B cell (primary cell): ENCODE measurements around the gene NPC2. TPM values are rescaled to one million over a fixed set of nuclear protein-coding genes. Genes with fewer than 3 reads are reported as not detected.

Experiments used
- ATAC-seq: fragments of 200-7000 bp; cut with Tn5 transposase; one replicate; pipeline ENCODE4 v1.10.0; 2021; ENCODE audit warnings: low read depth, mild to moderate bottlenecking, moderate number of reproducible peaks, moderate library complexity
- CTCF ChIA-PET: fragments of 350-600 bp; sonication (Branson Sonifier 250); formaldehyde crosslinking; loops from one replicate; lab custom pipeline; 2021; ENCODE audit warnings: antibody characterized with exemption, inconsistent platforms; lab: Charles Lee
- POLR2A ChIA-PET: fragments of 350-600 bp; sonication (Branson Sonifier 250); formaldehyde crosslinking; loops from one replicate; lab custom pipeline; 2021; ENCODE audit warnings: antibody characterized with exemption; lab: Charles Lee
- DNase-seq: peaks from one replicate; pipeline ENCODE4 v3.0.0; 2013
- H2AFZ ChIP-seq: 2 replicates; pipeline ENCODE4 v1.6.1; 2012; ENCODE audit warnings: mild to moderate bottlenecking, low read depth, low read length; ENCODE audit not compliant: insufficient read depth, poor library complexity, severe bottlenecking
- H3K27ac ChIP-seq, 2 donors: 1 replicate in 1 of 2; 2 replicates in 1 of 2; pipeline ENCODE4 v1.5.1; 2012 to 2013; ENCODE audit warnings: low read length in 2 of 2, mild to moderate bottlenecking in 2 of 2, moderate library complexity in 1 of 2
- H3K27me3 ChIP-seq, 4 experiments: fragments of 200-600 bp in 1 of 4; sonication (generic) in 1 of 4; replicated peaks in 1 of 4; 1 replicate in 2 of 4; 2 replicates in 2 of 4; pipeline versions ENCODE4 v1.6.1 to v1.7.0; 2013 to 2016; ENCODE audit warnings: low read length in 3 of 4, mild to moderate bottlenecking in 2 of 4, mixed read lengths in 1 of 4, moderate library complexity in 1 of 4; ENCODE audit not compliant: insufficient read depth in 4 of 4, control insufficient read depth in 3 of 4; ENCODE audit errors: control extremely low read depth in 1 of 4
- H3K36me3 ChIP-seq, 2 experiments: replicated peaks in 1 of 2; 1 replicate in 1 of 2; 2 replicates in 1 of 2; pipeline versions ENCODE4 v1.6.1 to v1.7.1; 2013; ENCODE audit warnings: low read length in 1 of 2; ENCODE audit not compliant: insufficient read depth in 2 of 2, control insufficient read depth in 1 of 2; ENCODE audit errors: control extremely low read depth in 1 of 2, extremely low read depth in 1 of 2
- H3K4me1 ChIP-seq, 2 donors: fragments of 200-600 bp in 1 of 2; sonication (generic) in 1 of 2; 1 replicate in 1 of 2; 2 replicates in 1 of 2; pipeline versions ENCODE4 v1.5.1 to v1.6.1; 2013 to 2017; ENCODE audit warnings: low read length in 2 of 2; ENCODE audit not compliant: control insufficient read depth in 2 of 2, insufficient read depth in 2 of 2
- H3K4me2 ChIP-seq: replicated peaks from 2 replicates; pipeline ENCODE3; 2012; ENCODE audit warnings: mild to moderate bottlenecking, low read depth, low read length; ENCODE audit not compliant: poor library complexity, severe bottlenecking
- H3K4me3 ChIP-seq, 5 experiments: fragments of 200-600 bp in 1 of 5; sonication (generic) in 1 of 5; 1 replicate in 3 of 5; 2 replicates in 2 of 5; pipeline versions ENCODE4 v1.5.1 to v1.7.0; 2011 to 2016; ENCODE audit warnings: low read length in 4 of 5, mild to moderate bottlenecking in 4 of 5, low read depth in 2 of 5, control low read depth in 1 of 5, moderate library complexity in 1 of 5; ENCODE audit not compliant: insufficient read depth in 1 of 5; ENCODE audit errors: control extremely low read depth in 1 of 5, extremely low read depth in 1 of 5
- H3K79me2 ChIP-seq: fragments of 200-600 bp; sonication (generic); one replicate; pipeline ENCODE4 v1.6.0; 2016; ENCODE audit warnings: low read length; ENCODE audit not compliant: control insufficient read depth, insufficient read depth
- H3K9ac ChIP-seq: fragments of 200-600 bp; sonication (generic); 2 replicates; pipeline ENCODE4 v1.6.1; 2017; ENCODE audit warnings: mild to moderate bottlenecking, low read length, moderate library complexity
- H3K9me3 ChIP-seq, 3 donors: one replicate each; pipeline versions ENCODE4 v1.6.1 to v1.7.1; 2013; ENCODE audit warnings: low read length in 2 of 3; ENCODE audit not compliant: control insufficient read depth in 2 of 3, insufficient read depth in 1 of 3; ENCODE audit errors: control extremely low read depth in 1 of 3
- H4K20me1 ChIP-seq: 2 replicates; pipeline ENCODE4 v1.6.0; 2012; ENCODE audit warnings: mild to moderate bottlenecking, low read length; ENCODE audit not compliant: insufficient read depth, control insufficient read depth, poor library complexity, severe bottlenecking
- H3K27ac Mint-ChIP-seq: one replicate; pipeline ENCODE4 v1.8.0; 2021; ENCODE audit warnings: mixed read lengths
- H3K27me3 Mint-ChIP-seq: one replicate; pipeline ENCODE4 v1.8.0; 2021; ENCODE audit warnings: mixed read lengths
- H3K4me1 Mint-ChIP-seq: one replicate; pipeline ENCODE4 v1.8.0; 2021; ENCODE audit warnings: mixed read lengths
- H3K4me3 Mint-ChIP-seq: one replicate; pipeline ENCODE4 v1.8.0; 2021; ENCODE audit warnings: mixed read lengths
- H3K9me3 Mint-ChIP-seq: one replicate; pipeline ENCODE4 v1.8.0; 2022; ENCODE audit warnings: mixed read lengths; ENCODE audit not compliant: insufficient read depth
- EZH2 ChIP-seq: IDR thresholded peaks from 2 replicates; pipeline ENCODE4 v1.6.1; 2012; ENCODE audit warnings: borderline replicate concordance, low read depth, mild to moderate bottlenecking, moderate library complexity, low read length; ENCODE audit not compliant: insufficient read depth, poor library complexity, severe bottlenecking
- WGBS: methylation state at CpG from one replicate; pipeline ENCODE4 v1.1.5; 2013; ENCODE audit warnings: missing lambda C conversion rate; ENCODE audit not compliant: insufficient coverage; 5-methylcytosine and 5-hydroxymethylcytosine counted together
- intact Hi-C: fragments of 100-400 bp; cut with micrococcal nuclease; formaldehyde crosslinking; loops from one replicate; pipeline ENCODE4 v1.10.0; 2022
- polyA plus RNA-seq: library from polyadenylated mRNA; depleted of rRNA; stranded (reverse); fragments of >200 nt; gene quantifications from 2 replicates; pipeline ENCODE4 v1.2.3, GENCODE V29; 2012
- total RNA-seq, 2 donors: library from RNA; stranded (reverse); fragments of 120-200 nt in 1 of 2; gene quantifications; 1 replicate in 1 of 2; 2 replicates in 1 of 2; pipeline versions ENCODE4 v1.2.3 to v1.2.4, GENCODE V29; 2013 to 2022
- TF ChIP-seq, protein P1 (sequence below): fragments of 200-600 bp; IDR thresholded peaks from one replicate; pipeline ENCODE4 v1.8.0; 2022; ENCODE audit warnings: antibody characterized with exemption, mild to moderate bottlenecking

The NPC2 gene
- total and polyA plus RNA-seq, 2 donors (not counting 1 experiment from before 2014, with no cell fraction given): 93.8 to 154 TPM

DNA sequence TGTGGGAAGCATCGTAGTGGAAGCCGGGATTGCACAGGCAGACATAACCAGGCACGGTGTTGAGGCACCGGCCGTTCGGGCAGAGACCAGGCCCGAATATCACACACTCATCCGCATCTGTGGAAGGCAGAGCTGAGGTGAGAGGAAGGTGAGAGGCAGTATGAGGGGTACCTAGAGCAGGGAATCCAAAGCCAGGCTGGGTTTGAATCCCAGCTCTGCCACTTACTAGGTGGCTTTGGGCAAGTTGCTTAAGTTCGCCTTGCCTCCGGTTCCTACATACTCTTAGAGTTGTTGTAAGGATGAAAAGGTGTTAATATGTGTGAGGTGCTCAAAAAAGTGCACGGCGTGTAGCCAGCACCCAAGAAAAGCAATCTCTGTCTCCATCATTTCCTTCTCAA lies 10.8 kb upstream of the NPC2 start:
- Histone ChIP-seq H3K27me3 (peaks cover 0 to 2% (median 0%) of the 10 kb centered on the region in 4 experiments), H3K4me3 (no peak overlapping the region), H3K9ac (no peak overlapping the region), H3K9me3 (no peaks in the 10 kb centered on the region), H3K79me2 (no peaks in the 10 kb centered on the region), H3K4me1 (peaks cover 12 to 18% of the 10 kb centered on the region in 2 donors), H4K20me1 (no peaks in the 10 kb centered on the region), H2AFZ (no peak overlapping the region), H3K36me3 (no peaks in the 10 kb centered on the region), H3K4me2 (no peak overlapping the region), H3K27ac (no peak overlapping the region)
- DNase-seq (no peak), ATAC-seq (no peak)
- ChIA-PET CTCF (no interaction called here), POLR2A (no interaction called here)
- no peak overlapping the region for H3K27ac Mint-ChIP-seq
- WGBS: 100% methylated on average over 8 of the region's 12 CpGs
- TF ChIP-seq, protein P1, sequence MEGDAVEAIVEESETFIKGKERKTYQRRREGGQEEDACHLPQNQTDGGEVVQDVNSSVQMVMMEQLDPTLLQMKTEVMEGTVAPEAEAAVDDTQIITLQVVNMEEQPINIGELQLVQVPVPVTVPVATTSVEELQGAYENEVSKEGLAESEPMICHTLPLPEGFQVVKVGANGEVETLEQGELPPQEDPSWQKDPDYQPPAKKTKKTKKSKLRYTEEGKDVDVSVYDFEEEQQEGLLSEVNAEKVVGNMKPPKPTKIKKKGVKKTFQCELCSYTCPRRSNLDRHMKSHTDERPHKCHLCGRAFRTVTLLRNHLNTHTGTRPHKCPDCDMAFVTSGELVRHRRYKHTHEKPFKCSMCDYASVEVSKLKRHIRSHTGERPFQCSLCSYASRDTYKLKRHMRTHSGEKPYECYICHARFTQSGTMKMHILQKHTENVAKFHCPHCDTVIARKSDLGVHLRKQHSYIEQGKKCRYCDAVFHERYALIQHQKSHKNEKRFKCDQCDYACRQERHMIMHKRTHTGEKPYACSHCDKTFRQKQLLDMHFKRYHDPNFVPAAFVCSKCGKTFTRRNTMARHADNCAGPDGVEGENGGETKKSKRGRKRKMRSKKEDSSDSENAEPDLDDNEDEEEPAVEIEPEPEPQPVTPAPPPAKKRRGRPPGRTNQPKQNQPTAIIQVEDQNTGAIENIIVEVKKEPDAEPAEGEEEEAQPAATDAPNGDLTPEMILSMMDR: no peak
- no peak for TF ChIP-seq EZH2
- H3K4me1 Mint-ChIP-seq: peaks cover 18% of the 10 kb centered on the region
- H3K27me3 Mint-ChIP-seq: no peaks in the 10 kb centered on the region
- intact Hi-C loops: no loop called here
- H3K9me3 Mint-ChIP-seq: no peaks in the 10 kb centered on the region
- no peak overlapping the region for H3K4me3 Mint-ChIP-seq

DNA sequence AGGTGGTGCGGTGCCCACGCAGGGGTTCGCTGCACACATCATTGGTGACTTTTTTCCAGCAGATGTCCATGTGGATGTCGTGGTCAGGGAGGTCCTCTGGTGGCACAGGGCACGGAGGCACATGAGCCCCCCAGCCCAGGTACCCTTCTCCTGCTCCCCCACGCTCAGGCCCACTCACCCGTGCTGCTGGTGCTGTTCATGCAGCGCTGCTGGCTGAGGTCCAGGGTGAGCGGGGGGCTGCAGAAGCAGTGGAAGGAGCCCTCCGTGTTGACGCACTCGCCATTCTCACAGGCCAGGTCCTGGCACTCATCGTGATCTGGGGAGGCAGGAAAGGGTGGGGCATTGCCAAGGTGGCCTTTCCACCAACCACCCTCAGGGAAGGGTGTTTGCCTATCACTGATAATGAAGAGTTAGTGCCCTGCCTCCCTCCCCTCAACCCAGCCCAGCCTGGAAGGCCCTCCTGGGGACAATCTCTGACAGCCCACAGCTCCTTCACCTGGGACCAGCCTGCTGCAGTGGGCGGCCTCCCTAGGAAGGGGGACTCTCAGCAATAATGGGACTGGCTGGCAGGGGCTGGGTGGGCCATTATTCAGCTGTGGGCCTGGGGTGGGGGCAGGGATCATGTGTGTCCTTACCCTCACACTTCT lies 10.3 kb upstream of the NPC2 start:
- no peak overlapping the region for H3K4me3 Mint-ChIP-seq
- ATAC-seq (no peak), DNase-seq (no peak)
- no peak overlapping the region for H2AFZ ChIP-seq
- H4K20me1 ChIP-seq: no peaks in the 10 kb centered on the region
- CTCF ChIA-PET: no interaction called here
- no peak for TF ChIP-seq EZH2
- TF ChIP-seq, protein P1: no peak
- no peak overlapping the region for H3K9ac ChIP-seq
- H3K36me3 ChIP-seq: no peaks in the 10 kb centered on the region
- intact Hi-C loops: no loop called here
- H3K4me2 ChIP-seq: no peak overlapping the region
- H3K9me3 Mint-ChIP-seq: no peaks in the 10 kb centered on the region
- H3K4me3 ChIP-seq: no peak overlapping the region
- H3K27ac Mint-ChIP-seq: no peak overlapping the region
- peaks cover 12 to 18% of the 10 kb centered on the region in 2 donors for H3K4me1 ChIP-seq
- no peaks in the 10 kb centered on the region for H3K79me2 ChIP-seq
- H3K27me3 Mint-ChIP-seq: no peaks in the 10 kb centered on the region
- peaks cover 18% of the 10 kb centered on the region for H3K4me1 Mint-ChIP-seq
- 88% methylated on average over 9 of the region's 14 CpGs for WGBS
- H3K27ac ChIP-seq: no peak overlapping the region
- peaks cover 0 to 2% (median 0%) of the 10 kb centered on the region in 4 experiments for H3K27me3 ChIP-seq
- POLR2A ChIA-PET: no interaction called here
- no peaks in the 10 kb centered on the region for H3K9me3 ChIP-seq
